ENCODE data around the gene NIPAL3.

The NIPAL3 gene

DNA sequence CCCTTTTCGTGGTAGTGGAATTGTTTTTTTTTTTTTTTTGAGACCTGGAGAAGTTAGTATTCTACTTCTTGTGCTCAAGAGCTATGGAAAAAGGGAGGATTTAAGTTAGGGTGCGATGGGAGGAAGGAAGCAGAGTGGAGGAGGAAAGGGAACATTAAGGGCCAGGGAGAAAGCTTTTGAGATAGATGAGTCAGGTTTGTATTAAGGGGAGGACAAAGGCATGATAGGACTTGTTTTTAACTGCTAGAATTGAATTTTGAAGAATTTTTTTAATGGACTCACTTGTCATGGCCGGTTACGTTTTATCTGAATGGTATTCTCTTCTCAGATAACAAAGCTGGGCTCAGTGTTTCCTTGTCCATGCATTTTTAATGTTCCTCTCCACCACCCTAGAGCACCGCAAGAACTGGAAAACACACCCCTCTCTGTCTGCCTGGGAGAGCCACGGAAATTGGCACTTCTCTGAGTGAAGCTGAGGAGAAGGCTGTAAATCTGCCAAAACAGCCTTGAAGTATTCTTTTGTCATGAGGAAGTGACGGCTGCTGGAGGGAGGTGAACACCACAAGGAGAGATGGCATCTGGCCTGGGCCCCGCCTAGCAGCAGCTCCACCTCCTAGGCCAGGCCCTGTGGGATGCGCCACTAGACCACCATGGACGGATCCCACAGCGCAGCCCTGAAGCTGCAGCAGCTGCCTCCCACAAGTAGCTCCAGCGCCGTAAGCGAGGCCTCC lies 3.5 kb downstream of the NIPAL3 start:
- 100% methylated on average over 1 of the region's 14 CpGs; no CpG with 5 or more reads in 1 of the 2 donors for WGBS, 2 donors (ENCODE audit: extremely low coverage in 2 of 2, insufficient read length in 2 of 2, insufficient replicate concordance in 1 of 2)

DNA sequence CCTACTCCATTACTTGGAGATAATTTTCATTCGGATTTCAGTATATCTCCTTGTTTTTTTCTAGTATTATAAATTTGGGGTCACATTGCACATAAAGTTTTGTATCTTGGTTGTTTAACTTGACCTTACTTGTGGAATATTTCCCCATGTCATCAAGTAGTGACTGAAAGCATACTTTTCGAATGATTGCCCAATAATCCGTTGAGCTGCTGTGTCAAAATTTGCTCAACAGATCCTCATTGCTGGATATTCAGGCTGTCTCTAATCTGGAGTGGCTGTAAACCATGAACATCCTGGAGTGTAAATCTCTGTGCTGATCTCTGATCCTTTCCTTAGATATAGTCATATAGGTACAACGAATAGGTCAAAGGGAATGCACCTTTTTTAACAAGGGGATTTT lies 4.9 kb downstream of the NIPAL3 start:
- Histone ChIP-seq H3K14ac (ENCODE audit: low read length) (no peak overlapping the region), H2AFZ (ENCODE audit: low read length) (no peak overlapping the region), H3K4me2 (ENCODE audit: insufficient read depth, low read length, poor library complexity, severe bottlenecking) (no peak overlapping the region), H2BK12ac (ENCODE audit: low read length) (no peak overlapping the region), H3K23ac (ENCODE audit: low read depth, low read length, poor library complexity) (no peak overlapping the region), H3K27ac (replicated peaks; ENCODE audit: low read length) (no peak overlapping the region), H3K79me1 (ENCODE audit: low read depth, low read length) (no peaks in the 10 kb centered on the region), H2BK120ac (ENCODE audit: low read depth, low read length) (no peak overlapping the region), H3K4me3 (ENCODE audit: low read length in 2 of 2) (no peak overlapping the region), H2AK5ac (ENCODE audit: low read depth, low read length) (no peak overlapping the region), H2BK15ac (ENCODE audit: low read length) (no peak overlapping the region), H2BK5ac (ENCODE audit: low read length) (no peak overlapping the region), H3K4ac (ENCODE audit: low read length) (no peak overlapping the region), H4K8ac (ENCODE audit: low read depth, low read length) (no peak overlapping the region), H3K18ac (ENCODE audit: low read length) (no peak overlapping the region), H4K91ac (ENCODE audit: low read depth, low read length, poor library complexity) (no peak overlapping the region), H3K4me1 (ENCODE audit: control insufficient read depth in 2 of 2, insufficient read depth in 1 of 2, low read depth in 1 of 2, low read length in 2 of 2) (peaks cover 0 to 5% of the 10 kb centered on the region in 2 donors), H3K9ac (ENCODE audit: low read depth, low read length, poor library complexity) (no peak overlapping the region), H3K9me3 (replicated peaks in 1 of 2; ENCODE audit: control insufficient read depth in 2 of 2, insufficient read depth in 1 of 2, low read depth in 1 of 2, low read length in 2 of 2) (no peaks in the 10 kb centered on the region), H3K27me3 (ENCODE audit: control insufficient read depth in 3 of 3, insufficient read depth in 3 of 3, low read depth in 1 of 3, low read length in 3 of 3) (peaks cover 0 to 22% (median 2%) of the 10 kb centered on the region in 3 experiments), H3K36me3 (replicated peaks in 1 of 2; ENCODE audit: control insufficient read depth in 2 of 2, insufficient read depth in 2 of 2, low read length in 2 of 2) (no peaks in the 10 kb centered on the region)
- WGBS, 2 donors (ENCODE audit: extremely low coverage in 2 of 2, insufficient read length in 2 of 2, insufficient replicate concordance in 1 of 2), result no CpG with 5 or more reads among the region's 4 CpGs
- no peak for DNase-seq (ENCODE audit: low spot score)

More for the DNA sequence above, 3.5 kb downstream of the NIPAL3 start:
- H3K14ac ChIP-seq (ENCODE audit: low read length), result no peak overlapping the region
- no peak overlapping the region for H2AK5ac ChIP-seq (ENCODE audit: low read depth, low read length)
- peaks cover 0 to 5% of the 10 kb centered on the region in 2 donors for H3K4me1 ChIP-seq (ENCODE audit: control insufficient read depth in 2 of 2, insufficient read depth in 1 of 2, low read depth in 1 of 2, low read length in 2 of 2)
- no peaks in the 10 kb centered on the region for H3K9me3 ChIP-seq (replicated peaks in 1 of 2; ENCODE audit: control insufficient read depth in 2 of 2, insufficient read depth in 1 of 2, low read depth in 1 of 2, low read length in 2 of 2)
- peaks cover 0 to 23% (median 2%) of the 10 kb centered on the region in 3 experiments for H3K27me3 ChIP-seq (ENCODE audit: control insufficient read depth in 3 of 3, insufficient read depth in 3 of 3, low read depth in 1 of 3, low read length in 3 of 3)
- DNase-seq (ENCODE audit: low spot score), result no peak
- H2AFZ ChIP-seq (ENCODE audit: low read length), result no peak overlapping the region
- H3K9ac ChIP-seq (ENCODE audit: low read depth, low read length, poor library complexity), result no peak overlapping the region
- no peak overlapping the region for H3K4me3 ChIP-seq (ENCODE audit: low read length in 2 of 2)
- no peak overlapping the region for H4K91ac ChIP-seq (ENCODE audit: low read depth, low read length, poor library complexity)
- no peak overlapping the region for H3K4me2 ChIP-seq (ENCODE audit: insufficient read depth, low read length, poor library complexity, severe bottlenecking)
- H2BK5ac ChIP-seq (ENCODE audit: low read length), result no peak overlapping the region
- H3K4ac ChIP-seq (ENCODE audit: low read length), result no peak overlapping the region
- no peak overlapping the region for H2BK15ac ChIP-seq (ENCODE audit: low read length)
- H3K27ac ChIP-seq (replicated peaks; ENCODE audit: low read length), result no peak overlapping the region
- no peak overlapping the region for H3K23ac ChIP-seq (ENCODE audit: low read depth, low read length, poor library complexity)
- no peak overlapping the region for H3K18ac ChIP-seq (ENCODE audit: low read length)
- no peaks in the 10 kb centered on the region for H3K36me3 ChIP-seq (replicated peaks in 1 of 2; ENCODE audit: control insufficient read depth in 2 of 2, insufficient read depth in 2 of 2, low read length in 2 of 2)
- H2BK120ac ChIP-seq (ENCODE audit: low read depth, low read length), result no peak overlapping the region
- no peak overlapping the region for H2BK12ac ChIP-seq (ENCODE audit: low read length)
- no peaks in the 10 kb centered on the region for H3K79me1 ChIP-seq (ENCODE audit: low read depth, low read length)
- H4K8ac ChIP-seq (ENCODE audit: low read depth, low read length), result no peak overlapping the region

DNA sequence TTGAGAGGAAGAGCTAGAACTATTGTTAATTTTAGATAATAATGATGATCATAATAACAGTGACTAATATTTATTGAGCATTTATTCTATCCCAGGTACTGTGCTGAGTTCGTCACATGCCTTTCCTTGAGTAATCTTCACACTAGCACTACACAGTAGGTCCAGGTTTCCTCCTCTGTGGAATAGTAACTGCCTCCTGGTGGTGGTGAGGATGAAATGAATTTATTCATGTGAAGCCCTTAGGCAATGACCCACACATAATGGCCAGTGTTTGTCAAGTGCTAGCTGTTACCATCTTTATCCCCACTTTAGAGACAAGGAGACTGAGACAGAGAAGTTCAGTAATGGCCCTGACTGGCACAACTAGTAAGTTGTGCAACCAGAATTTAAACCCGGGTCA lies 5.9 kb downstream of the NIPAL3 start:
- Histone ChIP-seq H3K4me3 (ENCODE audit: low read length in 2 of 2) (no peak overlapping the region), H4K8ac (ENCODE audit: low read depth, low read length) (no peak overlapping the region), H2AFZ (ENCODE audit: low read length) (no peak overlapping the region), H2BK15ac (ENCODE audit: low read length) (no peak overlapping the region), H3K27ac (replicated peaks; ENCODE audit: low read length) (no peak overlapping the region), H3K27me3 (ENCODE audit: control insufficient read depth in 3 of 3, insufficient read depth in 3 of 3, low read depth in 1 of 3, low read length in 3 of 3) (peaks cover 0 to 12% (median 2%) of the 10 kb centered on the region in 3 experiments), H3K4me1 (ENCODE audit: control insufficient read depth in 2 of 2, insufficient read depth in 1 of 2, low read depth in 1 of 2, low read length in 2 of 2) (no peaks in the 10 kb centered on the region), H3K18ac (ENCODE audit: low read length) (no peak overlapping the region), H3K36me3 (replicated peaks in 1 of 2; ENCODE audit: control insufficient read depth in 2 of 2, insufficient read depth in 2 of 2, low read length in 2 of 2) (no peaks in the 10 kb centered on the region), H3K4me2 (ENCODE audit: insufficient read depth, low read length, poor library complexity, severe bottlenecking) (no peak overlapping the region), H3K23ac (ENCODE audit: low read depth, low read length, poor library complexity) (no peak overlapping the region), H2BK12ac (ENCODE audit: low read length) (no peak overlapping the region), H3K4ac (ENCODE audit: low read length) (no peak overlapping the region), H2BK120ac (ENCODE audit: low read depth, low read length) (no peak overlapping the region), H3K79me1 (ENCODE audit: low read depth, low read length) (no peaks in the 10 kb centered on the region), H3K9ac (ENCODE audit: low read depth, low read length, poor library complexity) (no peak overlapping the region), H4K91ac (ENCODE audit: low read depth, low read length, poor library complexity) (no peak overlapping the region), H2AK5ac (ENCODE audit: low read depth, low read length) (no peak overlapping the region), H3K14ac (ENCODE audit: low read length) (no peak overlapping the region), H3K9me3 (replicated peaks in 1 of 2; ENCODE audit: control insufficient read depth in 2 of 2, insufficient read depth in 1 of 2, low read depth in 1 of 2, low read length in 2 of 2) (no peaks in the 10 kb centered on the region), H2BK5ac (ENCODE audit: low read length) (no peak overlapping the region)
- WGBS, 2 donors (ENCODE audit: extremely low coverage in 2 of 2, insufficient read length in 2 of 2, insufficient replicate concordance in 1 of 2), result no CpG with 5 or more reads among the region's 2 CpGs
- DNase-seq (ENCODE audit: low spot score), result no peak

DNA sequence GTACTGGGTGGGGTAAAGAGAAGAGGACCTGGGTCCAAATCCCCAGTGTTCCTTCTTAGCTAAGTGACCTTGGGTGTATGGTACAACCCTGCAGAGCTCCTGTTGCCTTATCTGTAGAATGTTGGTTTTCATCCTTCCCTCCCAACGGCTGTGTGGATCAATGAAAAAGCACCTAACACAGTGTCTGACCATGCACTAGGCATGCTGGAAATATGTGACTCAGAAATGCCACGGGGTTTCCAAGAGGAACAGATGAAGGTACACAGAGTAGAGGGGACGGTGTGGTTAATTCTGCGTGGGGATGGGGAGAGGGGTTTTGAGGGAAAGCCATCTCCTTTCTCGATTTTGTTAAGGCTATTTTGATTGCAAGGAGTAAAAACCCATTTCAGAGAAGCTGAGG lies 8.6 kb downstream of the NIPAL3 start:
- no peak for DNase-seq (ENCODE audit: low spot score)

More for the DNA sequence above, 8.6 kb downstream of the NIPAL3 start:
- H3K18ac ChIP-seq (ENCODE audit: low read length), result no peak overlapping the region
- H3K4ac ChIP-seq (ENCODE audit: low read length), result no peak overlapping the region
- H3K14ac ChIP-seq (ENCODE audit: low read length), result no peak overlapping the region
- H4K91ac ChIP-seq (ENCODE audit: low read depth, low read length, poor library complexity), result no peak overlapping the region
- WGBS, 2 donors (ENCODE audit: extremely low coverage in 2 of 2, insufficient read length in 2 of 2, insufficient replicate concordance in 1 of 2), result no CpG with 5 or more reads among the region's 5 CpGs
- no peak overlapping the region for H3K4me3 ChIP-seq (ENCODE audit: low read length in 2 of 2)
- H3K27ac ChIP-seq (replicated peaks; ENCODE audit: low read length), result no peak overlapping the region
- no peak overlapping the region for H2BK15ac ChIP-seq (ENCODE audit: low read length)
- H3K4me1 ChIP-seq (ENCODE audit: control insufficient read depth in 2 of 2, insufficient read depth in 1 of 2, low read depth in 1 of 2, low read length in 2 of 2), result no peaks in the 10 kb centered on the region
- no peaks in the 10 kb centered on the region for H3K9me3 ChIP-seq (replicated peaks in 1 of 2; ENCODE audit: control insufficient read depth in 2 of 2, insufficient read depth in 1 of 2, low read depth in 1 of 2, low read length in 2 of 2)
- no peaks in the 10 kb centered on the region for H3K36me3 ChIP-seq (replicated peaks in 1 of 2; ENCODE audit: control insufficient read depth in 2 of 2, insufficient read depth in 2 of 2, low read length in 2 of 2)
- no peak overlapping the region for H3K4me2 ChIP-seq (ENCODE audit: insufficient read depth, low read length, poor library complexity, severe bottlenecking)
- H2BK120ac ChIP-seq (ENCODE audit: low read depth, low read length), result no peak overlapping the region
- H3K79me1 ChIP-seq (ENCODE audit: low read depth, low read length), result no peaks in the 10 kb centered on the region
- no peak overlapping the region for H4K8ac ChIP-seq (ENCODE audit: low read depth, low read length)
- H3K27me3 ChIP-seq (ENCODE audit: control insufficient read depth in 3 of 3, insufficient read depth in 3 of 3, low read depth in 1 of 3, low read length in 3 of 3), result no peaks in the 10 kb centered on the region
- H3K23ac ChIP-seq (ENCODE audit: low read depth, low read length, poor library complexity), result no peak overlapping the region
- H3K9ac ChIP-seq (ENCODE audit: low read depth, low read length, poor library complexity), result no peak overlapping the region
- no peak overlapping the region for H2AK5ac ChIP-seq (ENCODE audit: low read depth, low read length)
- no peak overlapping the region for H2BK5ac ChIP-seq (ENCODE audit: low read length)
- H2AFZ ChIP-seq (ENCODE audit: low read length), result no peak overlapping the region
- no peak overlapping the region for H2BK12ac ChIP-seq (ENCODE audit: low read length)
